Karpas-422 (cell line): Measurements from ENCODE around the gene RNU1-3. TPM values are rescaled to one million over a fixed set of nuclear protein-coding genes. Genes with fewer than 3 reads are reported as not detected.
"Not testable (repeated sequence)": the region's sequence is repeated elsewhere in the genome, so short reads cannot be mapped to it uniquely, and the experiment has no call there.

Experiments
- DNase-seq: peaks from one replicate; pipeline ENCODE4 v3.0.0-alpha.2; 2015
- H2AFZ ChIP-seq: fragments of 200-600 bp; sonication (generic); 2 replicates; pipeline ENCODE4 v1.6.1; 2014; ENCODE audit warnings: antibody characterized with exemption, low read length, mixed read lengths
- H3K27ac ChIP-seq: fragments of 200-600 bp; sonication (generic); 2 replicates; pipeline ENCODE4 v1.5.1; 2014; ENCODE audit warnings: mild to moderate bottlenecking, low read length, moderate library complexity
- H3K27me3 ChIP-seq: fragments of 200-600 bp; sonication (generic); 2 replicates; pipeline ENCODE4 v1.6.1; 2014; ENCODE audit warnings: low read length, mixed read lengths
- H3K36me3 ChIP-seq: fragments of 200-600 bp; sonication (generic); 2 replicates; pipeline ENCODE4 v1.6.1; 2014; ENCODE audit warnings: low read length, mixed read lengths; ENCODE audit not compliant: insufficient read depth
- H3K4me1 ChIP-seq: fragments of 200-600 bp; sonication (generic); 2 replicates; pipeline ENCODE4 v1.6.1; 2014; ENCODE audit warnings: mild to moderate bottlenecking, low read length, mixed read lengths
- H3K4me2 ChIP-seq: fragments of 200-600 bp; sonication (generic); 2 replicates; pipeline ENCODE4 v1.6.1; 2014; ENCODE audit warnings: low read length, low read depth, mild to moderate bottlenecking; ENCODE audit not compliant: poor library complexity, severe bottlenecking
- H3K4me3 ChIP-seq: fragments of 200-600 bp; sonication (generic); 2 replicates; pipeline ENCODE4 v1.5.1; 2014; ENCODE audit warnings: mild to moderate bottlenecking, antibody characterized with exemption, low read length, mixed read lengths
- H3K79me2 ChIP-seq: fragments of 200-600 bp; sonication (generic); 2 replicates; pipeline ENCODE4 v1.6.1; 2014; ENCODE audit warnings: mild to moderate bottlenecking, low read length, mixed read lengths
- H3K9ac ChIP-seq: fragments of 200-600 bp; sonication (generic); 2 replicates; pipeline ENCODE4 v1.6.0; 2014; ENCODE audit warnings: low read length
- H3K9me2 ChIP-seq: fragments of 200-600 bp; sonication (generic), shearing (Covaris generic); replicated peaks from 2 replicates; pipeline ENCODE4 v1.6.0; 2014; ENCODE audit warnings: mild to moderate bottlenecking, low read length, moderate library complexity; ENCODE audit not compliant: insufficient read depth
- H3K9me3 ChIP-seq: fragments of 300-700, 200-600 bp; sonication (generic); 2 replicates; pipeline ENCODE4 v1.6.1; 2014; ENCODE audit warnings: low read length, mixed read lengths
- H4K20me1 ChIP-seq: fragments of 200-600 bp; sonication (generic); 2 replicates; pipeline ENCODE4 v1.6.1; 2014; ENCODE audit warnings: mild to moderate bottlenecking, antibody characterized with exemption, low read length, low read depth; ENCODE audit not compliant: insufficient read depth
- total RNA-seq: library from RNA; depleted of rRNA; stranded (reverse); fragments of >200 nt; shearing (Covaris generic); gene quantifications from 2 replicates; pipeline ENCODE4 v1.2.3, GENCODE V29; 2014; ENCODE audit warnings: low replicate concordance

Gene RNU1-3
- total RNA-seq, 1 experiment from 2014 or later: under 0.01 TPM

- not testable (repeated sequence) for H3K79me2 ChIP-seq, H3K4me1 ChIP-seq, H4K20me1 ChIP-seq, H3K4me3 ChIP-seq, H3K9ac ChIP-seq, H3K9me2 ChIP-seq, H3K36me3 ChIP-seq, H3K4me2 ChIP-seq, DNase-seq, H2AFZ ChIP-seq, H3K27me3 ChIP-seq, H3K9me3 ChIP-seq, H3K27ac ChIP-seq
These were observed 24.4 kb upstream of the RNU1-3 start for GRCh38 chr1:16690971-16691682.

- H2AFZ ChIP-seq: not testable (repeated sequence)
These were observed 20.5 kb upstream of the RNU1-3 start for GRCh38 chr1:16687132-16687800.

GRCh38 chr1:16685445-16686371 lies 19.0 kb upstream of the RNU1-3 start:
- H3K9me2 ChIP-seq, H3K27me3 ChIP-seq, H2AFZ ChIP-seq, H3K27ac ChIP-seq, H4K20me1 ChIP-seq, H3K79me2 ChIP-seq, H3K9me3 ChIP-seq, H3K36me3 ChIP-seq: not testable (repeated sequence)
- Histone ChIP-seq H3K9ac (peak overlapping the region; percentile 43), H3K4me3 (peak overlapping the region; percentile 57), H3K4me2 (peak overlapping the region; percentile 71), H3K4me1 (peaks cover 10% of the 10 kb centered on the region)
- peak; percentile 70 for DNase-seq

More at GRCh38 chr1:16687132-16687800, 20.5 kb upstream of the RNU1-3 start:
- H3K9ac ChIP-seq, H3K9me2 ChIP-seq, H3K27ac ChIP-seq, H3K4me3 ChIP-seq, H3K27me3 ChIP-seq, H4K20me1 ChIP-seq, H3K36me3 ChIP-seq, H3K79me2 ChIP-seq, H3K4me2 ChIP-seq, H3K9me3 ChIP-seq, DNase-seq: not testable (repeated sequence)
- H3K4me1 ChIP-seq: peaks cover 10% of the 10 kb centered on the region

GRCh38 chr1:16684738-16685337 lies 18.1 kb upstream of the RNU1-3 start:
- not testable (repeated sequence) for H3K9me3 ChIP-seq, H3K9me2 ChIP-seq, H4K20me1 ChIP-seq, H3K27me3 ChIP-seq, DNase-seq, H3K4me3 ChIP-seq, H3K9ac ChIP-seq, H3K36me3 ChIP-seq, H3K27ac ChIP-seq, H2AFZ ChIP-seq, H3K79me2 ChIP-seq
- H3K4me1 ChIP-seq: peaks cover 10% of the 10 kb centered on the region
- peak overlapping the region; percentile 48 for H3K4me2 ChIP-seq

- H4K20me1 ChIP-seq, H3K36me3 ChIP-seq, H3K79me2 ChIP-seq, H3K9me2 ChIP-seq, H3K4me3 ChIP-seq, H3K9me3 ChIP-seq, H3K27ac ChIP-seq, H3K9ac ChIP-seq, H3K27me3 ChIP-seq, DNase-seq, H2AFZ ChIP-seq: not testable (repeated sequence)
- H3K4me1 ChIP-seq: peaks cover 10% of the 10 kb centered on the region
- peak overlapping the region; percentile 32 for H3K4me2 ChIP-seq
These were observed 17.4 kb upstream of the RNU1-3 start for GRCh38 chr1:16684152-16684551.

GRCh38 chr1:16682803-16683202 lies 16.1 kb upstream of the RNU1-3 start:
- H3K36me3 ChIP-seq, H3K9me3 ChIP-seq, H3K4me3 ChIP-seq, H3K27ac ChIP-seq, H3K9ac ChIP-seq, H2AFZ ChIP-seq, H3K9me2 ChIP-seq, H4K20me1 ChIP-seq, DNase-seq, H3K27me3 ChIP-seq, H3K4me2 ChIP-seq, H3K79me2 ChIP-seq: not testable (repeated sequence)
- peaks cover 10% of the 10 kb centered on the region for H3K4me1 ChIP-seq

GRCh38 chr1:16680366-16680765 lies 13.6 kb upstream of the RNU1-3 start:
- not testable (repeated sequence) for H3K27ac ChIP-seq, H3K9me3 ChIP-seq, H2AFZ ChIP-seq, H3K4me3 ChIP-seq, H3K36me3 ChIP-seq, H4K20me1 ChIP-seq, H3K9me2 ChIP-seq, H3K4me2 ChIP-seq, DNase-seq, H3K9ac ChIP-seq, H3K27me3 ChIP-seq, H3K79me2 ChIP-seq
- H3K4me1 ChIP-seq: peaks cover 15% of the 10 kb centered on the region
